Dermis microvascular lymphatic vessel endothelial cell (primary cell): ENCODE data around the gene ARPP19. TPM values are rescaled to one million over a fixed set of nuclear protein-coding genes. Genes with fewer than 3 reads are reported as not detected.
"Not testable (repeated sequence)": the region's sequence is repeated elsewhere in the genome, so short reads cannot be mapped to it uniquely, and the experiment has no call there.

Experiments
- DNase-seq, 2 donors: peaks; one replicate each; pipeline versions ENCODE4 v3.0.0 to v3.0.0-alpha.2; 2010; ENCODE audit warnings: low read depth in 2 of 2
- total RNA-seq: library from RNA; depleted of rRNA; stranded (reverse); fragments of >200 nt; gene quantifications from 2 replicates; pipeline ENCODE4 v1.2.1, GENCODE V29; 2014

Gene ARPP19
- total RNA-seq, 1 donor from 2014 or later: 93.2 TPM

DNA sequence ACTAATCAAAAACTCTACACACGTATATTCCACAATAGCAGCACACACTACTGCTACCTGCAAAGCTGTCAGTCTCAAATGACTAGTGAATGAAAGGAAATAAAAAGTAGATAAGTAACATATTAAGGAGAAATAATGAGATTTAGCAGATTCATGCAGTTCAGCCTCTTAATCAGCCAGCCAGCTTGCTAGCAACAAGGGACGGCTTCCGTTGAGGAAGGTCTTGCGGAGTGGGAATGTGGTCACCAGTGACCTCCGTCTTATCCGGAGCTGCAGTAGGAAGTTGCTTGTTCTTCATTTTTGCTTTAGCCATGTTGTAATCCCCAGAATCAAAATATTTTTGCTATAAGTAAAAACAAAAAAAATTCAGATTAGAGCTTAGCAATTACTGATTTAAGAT lies 17.1 kb downstream of the ARPP19 start:
- no peak for DNase-seq

DNA sequence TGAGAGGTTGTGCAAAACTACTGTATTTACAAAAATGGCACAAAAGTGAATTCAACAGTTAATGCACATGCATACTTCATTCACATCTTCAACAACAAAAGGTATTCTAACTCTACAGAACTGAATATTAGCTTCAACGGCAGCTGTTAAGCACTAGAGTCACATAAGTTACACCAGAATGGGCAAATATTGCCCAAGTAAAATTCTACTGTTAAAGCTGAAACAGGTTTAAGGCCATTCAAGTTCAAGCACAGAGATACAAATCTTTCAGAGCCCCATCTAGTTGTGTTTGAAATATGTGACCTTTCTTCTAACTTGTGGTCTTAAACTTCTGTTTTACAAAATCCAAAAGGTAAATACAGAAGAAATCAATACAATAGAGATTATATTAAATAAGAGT lies 17.6 kb downstream of the ARPP19 start:
- DNase-seq: not testable (repeated sequence)

DNA sequence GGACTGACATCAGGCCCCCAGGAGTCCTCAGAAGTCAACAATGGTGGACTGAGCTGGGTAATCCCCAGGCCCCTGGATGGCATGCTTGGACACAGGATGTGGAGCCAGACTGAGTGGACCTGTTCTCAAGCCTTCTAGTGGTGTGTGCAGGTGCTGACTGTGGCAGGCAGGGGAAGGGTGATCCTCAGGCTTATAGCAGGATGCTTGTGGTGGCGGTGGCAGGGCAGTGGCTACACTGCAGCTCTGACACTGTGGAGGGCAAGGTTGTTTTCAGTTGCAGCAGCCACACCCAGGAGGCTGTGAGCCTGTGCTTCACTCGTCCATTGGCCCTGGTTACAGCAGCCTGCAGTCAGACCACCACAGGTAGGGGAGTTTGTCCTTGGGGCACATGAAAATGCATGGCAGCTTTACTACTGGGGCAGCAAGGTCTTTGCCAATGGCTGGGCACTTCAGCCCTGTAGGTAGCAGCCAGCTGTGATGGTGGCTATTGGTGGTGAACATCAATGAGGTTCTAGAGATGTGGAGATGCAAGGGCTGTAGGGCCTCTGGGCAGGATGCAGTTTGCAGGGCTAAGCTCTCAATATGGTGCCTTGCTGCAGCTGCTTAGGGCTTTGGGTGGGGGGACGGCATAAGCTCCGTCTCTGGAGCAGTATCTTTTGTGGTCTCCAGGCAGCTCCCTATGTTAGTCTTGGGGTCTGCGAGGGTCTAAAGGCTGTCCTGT lies 22.6 kb downstream of the ARPP19 start:
- DNase-seq: no peak

DNA sequence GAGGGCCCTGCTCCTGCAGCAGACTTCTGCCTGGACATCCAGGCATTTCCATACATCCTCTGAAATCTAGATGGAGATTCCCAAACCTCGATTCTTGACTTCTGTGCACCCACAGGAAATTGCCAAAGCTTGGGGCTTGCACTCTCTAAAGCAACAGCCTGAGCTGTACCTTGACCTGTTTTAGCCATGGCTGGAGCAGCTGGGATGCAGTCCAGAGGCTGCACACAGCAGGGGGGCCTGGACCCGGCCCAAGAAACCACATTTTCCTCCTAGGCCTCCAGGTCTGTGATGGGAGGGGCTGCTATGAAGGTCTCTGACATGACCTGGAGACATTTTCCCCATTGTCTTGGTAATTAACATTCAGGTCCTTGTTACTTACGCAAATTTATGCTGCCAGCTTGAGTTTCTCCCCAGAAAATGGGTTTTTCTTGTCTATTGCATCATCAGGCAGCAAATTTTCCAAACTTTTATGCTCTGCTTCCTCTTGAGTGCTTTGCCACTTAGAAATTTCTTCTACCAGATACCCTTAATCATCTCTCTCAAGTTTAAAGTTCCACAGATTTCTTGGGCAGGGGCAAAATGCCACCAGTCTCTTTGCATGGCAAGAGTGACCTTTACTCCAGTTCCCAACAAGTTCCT lies 28.3 kb downstream of the ARPP19 start:
- no peak for DNase-seq

DNA sequence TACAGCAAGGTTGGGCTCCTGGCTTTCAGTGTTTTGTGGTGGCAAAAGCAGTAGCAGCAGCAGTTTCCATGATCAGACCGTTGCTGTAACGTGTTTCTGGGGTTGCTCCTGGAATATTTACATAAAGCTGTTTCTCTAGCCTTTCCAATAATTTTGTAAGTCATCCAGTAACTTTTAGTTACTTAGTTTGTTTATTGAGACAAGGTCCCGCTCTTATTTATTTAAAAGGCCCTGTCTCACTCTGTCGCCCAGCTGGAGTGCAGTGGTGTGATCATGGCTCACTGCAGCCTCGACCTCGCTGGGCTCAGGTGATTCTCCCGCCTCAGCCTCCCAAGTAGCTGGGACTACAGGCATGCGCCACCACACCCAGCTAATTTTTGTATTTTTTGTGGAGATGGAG lies 31.4 kb downstream of the ARPP19 start:
- DNase-seq: no peak

DNA sequence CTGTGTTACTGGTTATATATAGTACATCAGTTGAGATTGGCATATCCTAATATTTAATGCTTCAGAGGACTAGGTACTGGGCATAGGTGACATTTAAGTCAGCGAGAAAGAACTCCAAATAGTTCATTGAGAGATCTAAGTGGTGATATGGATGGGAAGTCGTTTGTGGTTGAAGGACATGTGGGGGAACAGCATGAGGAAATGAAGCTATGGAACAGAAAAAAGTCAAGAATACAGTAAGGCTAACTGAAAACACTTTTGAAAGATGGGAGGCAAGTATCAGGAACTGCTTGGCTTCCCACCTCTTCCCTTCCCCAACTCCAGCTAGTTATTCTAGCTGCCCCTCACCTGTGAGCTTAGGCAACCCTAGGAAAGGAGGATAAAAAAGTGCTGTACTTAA lies 36.4 kb downstream of the ARPP19 start:
- no peak for DNase-seq

DNA sequence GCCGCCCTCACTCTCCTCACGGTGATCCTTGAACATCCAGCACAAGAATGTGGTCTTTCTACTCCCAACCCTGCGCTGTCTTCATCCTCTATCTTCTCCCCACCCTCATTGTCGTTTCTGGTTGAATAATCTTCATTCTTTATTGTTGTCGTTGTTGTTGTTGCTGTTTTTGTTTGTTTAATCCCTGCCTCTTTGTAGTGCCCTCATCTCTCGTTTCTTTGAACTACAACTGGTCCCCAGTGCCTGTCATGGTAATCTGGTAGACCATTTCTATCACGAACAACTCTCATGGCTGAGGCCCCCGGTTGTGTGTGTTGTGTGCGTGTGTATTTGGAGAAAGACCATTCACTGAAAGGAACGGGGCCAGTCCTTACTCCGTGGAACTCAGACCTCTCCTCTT lies 38.9 kb downstream of the ARPP19 start:
- DNase-seq: no peak

DNA sequence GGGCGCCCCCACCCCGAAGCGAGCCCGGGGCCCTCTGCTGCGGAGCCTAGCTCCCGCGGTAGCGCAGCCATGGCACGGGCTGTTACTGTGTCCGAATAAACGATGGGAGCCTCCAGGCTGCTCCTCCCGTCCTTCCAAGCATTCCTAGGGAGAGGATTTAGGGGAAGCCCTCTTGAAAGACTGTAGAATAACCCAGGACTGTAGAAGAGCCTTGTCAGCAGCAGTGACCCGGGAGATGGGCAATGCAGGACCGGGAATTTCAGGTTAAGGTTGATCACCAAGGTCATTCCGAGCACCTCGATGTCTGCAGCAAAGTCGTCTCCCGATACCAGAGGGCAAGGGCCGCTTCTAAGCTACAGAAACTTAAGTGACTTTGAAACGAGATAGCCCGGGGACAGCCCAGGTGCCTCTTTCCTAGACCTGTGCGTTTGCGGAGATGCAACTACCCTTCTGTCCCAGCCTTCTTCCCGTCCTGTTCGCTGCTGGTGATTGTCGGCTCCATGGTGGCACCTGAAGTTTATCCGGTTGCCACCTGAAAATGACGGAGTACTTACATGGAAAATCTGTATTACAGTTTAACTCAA lies 39.4 kb downstream of the ARPP19 start:
- no peak for DNase-seq

DNA sequence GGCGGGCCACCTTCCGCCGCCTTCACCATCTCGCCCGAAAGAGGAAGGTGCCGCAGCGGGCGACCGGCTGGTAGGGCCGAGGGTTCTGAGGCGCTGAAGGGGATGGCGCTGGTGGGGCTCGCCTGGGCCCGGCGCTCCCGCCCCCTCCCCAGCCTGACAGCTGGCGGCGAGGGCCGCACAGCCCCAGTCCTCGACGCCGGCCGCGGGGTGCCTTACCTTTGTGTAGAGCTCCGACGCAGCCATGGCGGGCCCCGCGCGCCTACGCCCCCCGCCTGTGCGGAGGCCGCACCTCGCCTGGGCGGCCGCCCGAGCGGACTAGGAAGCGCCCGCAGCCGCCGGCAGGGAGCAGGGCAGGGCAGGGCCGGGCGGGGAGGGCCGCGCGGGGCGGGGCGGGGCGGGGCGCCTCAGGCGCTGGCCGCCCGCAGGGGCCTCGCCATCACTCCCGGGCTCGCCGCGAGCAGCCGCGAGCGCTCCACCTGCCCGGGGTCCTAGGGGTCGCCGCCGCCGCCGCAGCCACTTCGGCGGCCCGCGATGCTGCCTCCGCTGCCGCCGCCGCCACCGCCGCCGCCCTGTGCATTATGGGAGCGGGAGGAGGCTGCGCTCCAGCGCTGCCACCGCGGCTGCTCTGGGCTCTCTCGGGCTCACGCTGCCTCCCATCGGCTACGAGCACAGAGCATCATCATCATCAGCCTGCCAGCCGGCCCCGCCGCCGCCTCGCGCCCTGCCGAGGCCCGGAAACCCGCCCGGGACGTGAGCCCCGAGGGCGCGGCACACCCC lies 40.1 kb downstream of the ARPP19 start, which contains the start of gene MYO5A:
Gene MYO5A, minus strand, starts transcription at position 317 of the 777 bp plus-strand sequence. Its CDS starts 74 bp downstream, at position 243.
- DNase-seq: peak; percentile 39 to 81

DNA sequence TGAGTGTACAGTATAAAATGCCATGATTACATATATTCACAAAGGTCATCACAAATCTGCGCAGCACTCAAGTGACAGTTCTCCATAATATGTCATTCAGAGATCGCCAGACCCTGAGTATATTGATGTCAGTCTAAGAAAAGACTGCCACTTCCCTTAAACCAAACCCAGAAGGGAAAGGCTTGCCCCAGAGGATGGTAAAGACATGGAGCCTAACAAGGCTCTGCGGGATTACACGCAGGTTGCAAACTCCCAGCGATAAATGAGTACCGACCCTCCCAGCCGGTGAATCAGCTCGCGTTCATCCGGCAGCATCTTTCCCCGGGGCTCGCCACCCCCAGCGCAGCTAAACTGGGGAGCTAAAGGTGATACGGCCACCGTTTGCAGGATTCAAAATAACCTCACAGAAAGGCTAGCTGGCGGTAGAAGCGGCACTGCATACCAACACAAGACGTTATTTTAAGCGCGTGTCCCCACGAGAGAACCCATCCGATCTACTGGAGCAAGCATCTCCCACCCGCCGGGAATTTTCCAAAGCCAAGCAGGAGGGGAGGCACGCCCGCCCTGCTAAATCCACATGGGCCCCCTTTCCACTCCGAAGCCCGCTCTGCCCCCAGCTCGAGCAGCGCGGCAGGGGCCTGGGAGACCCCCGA lies 40.8 kb downstream of the ARPP19 start:
- DNase-seq: peak in 1 of 2 donors; percentile 61

DNA sequence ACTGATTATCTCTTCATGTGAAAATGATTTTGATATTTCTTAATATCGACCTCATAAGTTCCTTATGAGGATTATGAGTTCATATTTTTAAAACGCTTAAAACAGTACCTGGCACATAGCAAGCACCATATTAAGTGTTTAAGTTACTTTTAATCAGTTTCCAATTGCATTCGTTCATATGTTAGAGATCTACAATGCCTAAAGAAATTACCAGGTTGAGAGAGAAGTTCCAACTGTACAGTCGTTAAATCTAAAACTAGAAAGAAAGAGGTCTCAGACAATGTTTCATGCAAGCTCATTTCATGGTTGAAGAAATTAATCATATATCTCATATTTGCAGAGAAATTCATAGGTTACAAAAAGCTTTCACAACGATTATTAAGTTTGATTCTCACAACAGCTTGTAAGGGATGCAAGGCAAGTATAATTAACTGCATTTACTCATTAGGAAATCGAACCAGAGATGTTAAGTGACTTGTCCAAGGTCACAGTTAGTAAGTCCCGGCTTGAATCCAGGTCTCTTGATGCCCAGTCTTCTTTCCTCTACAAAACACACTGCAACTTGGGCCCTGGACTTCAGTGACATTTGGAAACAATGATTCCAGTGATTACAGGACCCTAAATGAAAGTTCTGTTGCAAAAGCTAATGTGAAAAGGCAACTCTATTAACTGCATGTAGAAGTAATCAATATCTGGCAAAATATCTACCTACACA lies 41.5 kb downstream of the ARPP19 start:
- no peak for DNase-seq

DNA sequence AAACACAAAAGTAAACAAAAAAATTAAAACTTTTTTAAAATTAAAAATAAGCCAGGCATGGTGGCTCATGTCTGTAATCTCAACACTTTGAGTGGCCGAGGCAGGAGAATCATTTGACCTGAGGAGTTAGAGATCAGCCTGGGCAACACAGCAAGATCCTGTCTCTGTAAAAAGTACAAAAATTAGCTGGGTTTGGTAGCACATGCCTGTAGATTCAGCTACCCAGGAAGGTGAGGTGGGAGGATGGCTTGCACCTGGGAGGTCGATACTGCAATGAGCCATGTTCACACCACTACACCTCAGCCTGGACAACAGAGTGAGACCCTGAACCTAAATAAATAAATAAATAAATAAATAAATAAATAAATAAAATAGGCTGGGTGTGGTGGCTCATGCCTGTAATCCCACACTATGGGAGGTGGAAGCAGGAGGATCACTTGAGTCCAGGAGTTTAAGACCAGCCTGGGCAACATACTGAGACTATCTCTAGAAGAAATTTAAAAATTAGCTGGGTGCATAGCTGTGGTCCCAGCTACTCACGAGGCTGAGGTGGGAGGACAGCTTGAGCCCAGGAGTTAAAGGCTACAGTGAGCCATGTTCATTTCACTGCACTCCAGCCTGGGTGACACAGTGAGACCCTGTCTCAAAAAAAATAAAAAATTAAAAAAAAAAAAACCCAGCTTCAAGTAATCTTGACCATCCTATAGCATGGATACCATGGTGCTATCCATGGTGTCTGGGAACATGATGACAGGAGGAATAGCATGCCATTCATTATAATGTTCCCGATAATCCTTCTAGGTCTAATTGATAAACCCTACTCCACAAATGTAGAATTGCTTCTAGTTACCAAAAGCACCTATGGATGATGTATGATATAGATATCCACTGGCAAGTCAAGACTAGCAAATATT lies 44.4 kb downstream of the ARPP19 start:
- DNase-seq: no peak

DNA sequence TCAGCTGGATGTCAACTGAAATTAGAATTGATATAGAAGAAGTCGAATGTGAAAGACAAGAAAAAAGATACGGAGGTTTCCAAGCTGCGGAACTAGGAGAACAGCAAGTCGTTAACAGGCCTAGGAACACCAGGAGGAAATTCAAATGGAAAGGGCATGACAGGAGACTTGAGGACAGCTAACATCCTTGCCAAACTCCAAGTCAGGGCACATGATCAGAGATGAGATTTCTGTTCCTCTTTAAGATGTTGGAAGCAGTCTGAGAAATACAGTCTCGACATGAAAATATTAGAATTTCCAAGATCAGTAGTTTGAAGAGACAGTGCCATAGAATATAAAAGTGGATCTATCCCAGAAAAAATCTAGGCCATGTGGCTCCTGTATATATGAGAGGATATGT lies 45.2 kb downstream of the ARPP19 start:
- DNase-seq: no peak

DNA sequence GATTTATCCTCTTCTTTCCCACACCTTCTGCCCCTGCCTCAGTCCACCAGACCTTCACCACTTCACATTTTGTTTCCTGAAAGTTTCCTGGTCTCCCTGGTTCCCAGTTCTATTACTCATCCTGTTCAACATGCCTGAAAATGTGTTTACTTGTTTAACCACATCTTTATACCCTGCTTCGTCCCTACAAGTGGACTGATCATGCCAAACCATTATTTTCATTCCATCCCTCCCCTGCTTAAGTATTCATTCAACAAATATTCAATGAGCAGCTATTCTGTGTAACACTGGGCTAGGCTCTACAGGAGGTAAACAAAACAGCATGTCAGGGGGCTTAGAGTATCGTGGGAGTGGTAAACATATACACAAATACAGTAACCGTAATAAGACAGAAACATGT lies 45.6 kb downstream of the ARPP19 start:
- DNase-seq: peak in 1 of 2 donors; percentile 83

DNA sequence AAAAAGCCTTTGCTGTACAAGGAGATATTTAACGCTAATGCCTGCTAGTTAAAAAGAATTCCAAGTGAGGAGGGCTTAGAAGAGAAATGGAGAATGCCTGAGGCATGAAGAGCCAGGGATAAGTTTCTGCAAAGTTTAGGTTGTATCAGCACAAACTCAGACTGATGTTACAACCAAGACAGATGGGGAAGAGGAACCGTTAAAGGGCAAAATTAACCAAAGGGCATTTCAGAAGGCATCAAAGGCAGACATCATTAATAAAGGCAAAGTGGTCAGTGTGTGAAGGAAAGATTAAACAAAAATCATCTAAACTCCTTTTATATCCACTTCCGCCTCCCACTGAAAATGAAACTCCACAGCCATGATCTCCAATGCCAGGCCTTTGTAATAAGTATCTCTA lies 47.1 kb downstream of the ARPP19 start:
- no peak for DNase-seq

DNA sequence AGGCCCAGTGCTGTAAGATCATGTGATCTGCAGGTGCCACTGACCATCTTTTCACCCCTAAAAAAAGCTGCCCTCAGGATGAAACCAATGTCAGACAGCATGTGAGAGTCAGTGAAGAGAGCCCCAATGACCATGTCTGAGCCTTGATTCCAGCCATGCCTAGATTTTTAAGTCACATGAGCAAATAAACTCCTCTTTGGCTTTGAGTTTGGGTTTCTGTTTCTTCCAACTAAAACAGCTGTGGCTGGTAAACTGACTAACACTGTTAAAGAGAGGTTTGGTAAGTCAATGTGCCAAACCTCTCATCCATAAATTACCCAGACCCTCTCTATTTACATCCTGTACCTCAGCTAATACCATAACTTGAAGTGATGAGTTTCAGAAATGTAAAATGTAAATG lies 48.4 kb downstream of the ARPP19 start:
- DNase-seq: no peak

DNA sequence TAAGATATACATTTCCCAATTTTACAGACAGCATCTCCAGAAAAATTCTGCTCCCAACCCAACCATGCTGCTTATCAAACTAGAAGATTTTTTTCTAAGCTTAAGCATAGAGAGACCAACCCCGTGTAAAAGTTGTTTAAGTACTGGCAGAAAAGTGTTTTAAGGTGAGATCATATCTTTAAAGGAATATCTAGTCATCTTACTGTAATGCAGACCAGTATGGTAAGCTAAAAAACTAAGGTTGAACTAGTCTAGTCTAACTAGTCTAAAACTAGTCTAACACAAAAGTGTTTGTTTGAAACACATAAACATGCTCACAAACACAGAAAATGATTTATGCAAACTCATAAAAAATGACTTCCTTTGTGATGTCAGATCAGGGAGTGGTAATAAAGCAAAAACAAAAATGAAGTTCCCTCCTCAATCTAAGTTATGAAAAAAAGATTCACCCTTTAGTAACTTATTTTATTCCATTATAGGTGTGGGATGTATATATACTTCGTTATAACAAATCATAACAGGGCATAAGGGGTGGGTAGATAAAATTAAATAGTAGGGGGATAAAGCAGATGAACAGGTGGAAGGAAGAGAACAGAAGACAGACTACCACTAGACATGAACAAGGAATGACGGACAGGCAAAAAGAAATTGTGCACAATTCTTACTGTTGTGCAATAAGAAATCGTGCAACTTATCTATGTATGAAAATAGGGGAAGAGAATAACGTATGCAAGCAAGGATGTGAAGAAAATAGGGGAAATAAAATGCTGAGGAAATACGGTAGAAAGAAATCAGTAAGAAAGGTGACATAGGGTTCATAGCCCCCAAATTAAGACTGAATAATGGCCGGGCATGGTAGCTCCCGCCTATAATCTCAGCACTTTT lies 50.1 kb downstream of the ARPP19 start:
- DNase-seq: no peak

DNA sequence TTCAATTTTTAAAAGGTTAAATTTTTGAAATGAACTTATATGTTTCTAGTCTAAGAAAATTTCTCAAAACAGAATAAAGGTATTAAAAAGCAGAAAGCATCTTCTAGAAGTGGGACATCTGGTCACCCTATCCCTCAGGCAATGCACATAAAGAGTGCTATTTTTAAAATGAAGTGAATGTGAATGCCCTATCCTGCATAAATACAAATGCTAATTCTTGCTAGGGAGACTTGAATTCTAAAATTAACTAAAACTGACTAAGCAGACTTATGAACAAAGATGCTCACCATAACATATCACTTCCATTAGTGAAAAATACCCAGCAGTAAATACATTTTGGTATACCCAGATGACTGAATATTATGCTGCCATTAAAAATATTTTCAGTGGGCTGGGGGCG lies 51.8 kb downstream of the ARPP19 start:
- DNase-seq: no peak

DNA sequence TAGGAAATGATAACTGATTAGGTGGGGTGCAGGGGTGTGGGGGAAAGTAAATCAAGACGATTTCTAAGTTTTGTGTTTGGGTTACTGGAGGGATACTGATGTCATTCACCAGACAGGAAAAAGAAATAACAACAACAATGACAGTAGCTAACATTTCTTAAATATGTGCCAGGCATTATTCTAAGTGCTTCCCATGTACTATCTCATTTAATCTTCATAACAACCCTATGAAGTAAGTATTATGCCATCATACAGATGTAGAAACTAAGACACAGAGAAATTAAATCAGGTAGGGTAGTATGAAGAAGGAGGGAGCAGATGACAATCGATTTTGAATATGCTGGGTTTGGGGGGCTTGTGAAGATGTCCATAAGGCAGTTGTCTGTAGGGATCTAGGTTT lies 53.5 kb downstream of the ARPP19 start:
- no peak for DNase-seq
